ENCODE measurements around the gene SH3BP1.
"Not testable (repeated sequence)": the region's sequence is repeated elsewhere in the genome, so short reads cannot be mapped to it uniquely, and the experiment has no call there.

The SH3BP1 gene

DNA sequence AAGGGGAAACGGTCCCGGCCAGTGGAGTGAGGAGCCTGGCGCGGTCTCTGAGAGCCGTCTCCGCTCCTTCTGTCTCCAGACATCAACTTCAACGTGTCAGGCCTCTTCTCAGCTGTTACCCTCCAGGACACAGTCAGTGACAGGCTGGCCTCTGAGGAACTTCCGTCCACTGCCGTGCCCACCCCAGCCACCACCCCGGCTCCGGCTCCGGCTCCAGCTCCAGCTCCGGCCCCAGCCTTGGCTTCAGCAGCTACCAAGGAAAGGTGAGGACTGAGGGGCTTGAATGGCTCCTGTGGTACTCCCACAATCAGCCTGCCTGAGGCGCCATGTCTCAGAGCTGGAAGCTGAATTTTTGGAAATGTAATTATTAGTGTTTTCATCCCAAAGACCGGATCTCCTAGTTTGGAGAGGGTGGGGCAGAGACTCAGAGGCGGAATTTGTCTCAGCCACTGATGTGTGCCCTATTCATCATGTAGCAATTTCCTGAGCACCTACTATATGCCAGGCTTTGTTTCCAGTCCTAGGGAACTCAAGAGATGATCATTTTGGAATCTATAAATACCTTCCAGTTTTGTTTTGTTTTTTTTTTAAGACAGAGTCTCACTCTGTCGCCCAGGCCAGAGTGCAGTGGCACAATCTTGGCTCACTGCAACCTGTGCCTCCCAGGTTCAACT is 11.1 kb downstream of the SH3BP1 start:
- no peak overlapping the region for H3K27ac ChIP-seq (ENCODE audit: low read length, poor library complexity, severe bottlenecking)
- peaks cover 33% of the 10 kb centered on the region for H3K79me1 ChIP-seq (replicated peaks; ENCODE audit: low read length, poor library complexity, severe bottlenecking)
- H4K8ac ChIP-seq (ENCODE audit: low read length) = no peak overlapping the region
- H3K36me3 ChIP-seq (ENCODE audit: control insufficient read depth in 1 of 2, insufficient read depth in 2 of 2, low read depth in 1 of 2, low read length in 2 of 2) = peaks cover 42 to 91% of the 10 kb centered on the region in 2 experiments
- H2BK12ac ChIP-seq (ENCODE audit: low read length in 2 of 2) = no peak overlapping the region
- no peak overlapping the region for H2BK15ac ChIP-seq (ENCODE audit: low read depth, poor library complexity, severe bottlenecking)
- H4K91ac ChIP-seq (ENCODE audit: low read length) = no peak overlapping the region
- no peak overlapping the region for H2AK5ac ChIP-seq (ENCODE audit: low read length, severe bottlenecking)
- no peak overlapping the region for H2AFZ ChIP-seq (ENCODE audit: low read depth, low read length)
- H3K23ac ChIP-seq (ENCODE audit: low read length in 2 of 2) = no peak overlapping the region
- H3K9ac ChIP-seq (ENCODE audit: low read length) = no peak overlapping the region
- no peak for DNase-seq
- no peak overlapping the region for H3K4me2 ChIP-seq (ENCODE audit: low read length, poor library complexity, severe bottlenecking)
- no peak overlapping the region for H3K4me3 ChIP-seq (ENCODE audit: insufficient read depth in 1 of 2, low read depth in 1 of 2, low read length in 2 of 2)
- no peak overlapping the region for H3K18ac ChIP-seq (ENCODE audit: low read depth in 1 of 2, low read length in 2 of 2)
- no peaks in the 10 kb centered on the region for H3K27me3 ChIP-seq (ENCODE audit: control insufficient read depth in 1 of 2, insufficient read depth in 1 of 2, low read length in 2 of 2)
- no peaks in the 10 kb centered on the region for H3K9me3 ChIP-seq (ENCODE audit: control insufficient read depth, low read length)
- no peak overlapping the region for H2BK5ac ChIP-seq (ENCODE audit: low read depth, low read length, poor library complexity, severe bottlenecking)
- 98% methylated on average over 14 of the region's 17 CpGs for WGBS
- peaks cover 3% of the 10 kb centered on the region for H3K4me1 ChIP-seq (ENCODE audit: control insufficient read depth, insufficient read depth, low read depth, low read length)
- H2BK120ac ChIP-seq (ENCODE audit: low read depth, low read length) = no peak overlapping the region
- no peak overlapping the region for H3K4ac ChIP-seq (ENCODE audit: low read depth in 1 of 2, low read length in 2 of 2)
- H3K14ac ChIP-seq (ENCODE audit: low read length in 2 of 2) = no peak overlapping the region

- H3K4ac ChIP-seq (ENCODE audit: low read depth in 1 of 2, low read length in 2 of 2) = no peak overlapping the region
- H3K18ac ChIP-seq (ENCODE audit: low read depth in 1 of 2, low read length in 2 of 2) = no peak overlapping the region
- 94% methylated on average over 13 of the region's 14 CpGs for WGBS
- no peak overlapping the region for H4K91ac ChIP-seq (ENCODE audit: low read length)
- H4K8ac ChIP-seq (ENCODE audit: low read length) = no peak overlapping the region
- no peak overlapping the region for H3K4me2 ChIP-seq (ENCODE audit: low read length, poor library complexity, severe bottlenecking)
- no peak overlapping the region for H2AFZ ChIP-seq (ENCODE audit: low read depth, low read length)
- DNase-seq = no peak
- H3K27ac ChIP-seq (ENCODE audit: low read length, poor library complexity, severe bottlenecking) = no peak overlapping the region
- H3K4me3 ChIP-seq (ENCODE audit: insufficient read depth in 1 of 2, low read depth in 1 of 2, low read length in 2 of 2) = no peak overlapping the region
- no peak overlapping the region for H2BK120ac ChIP-seq (ENCODE audit: low read depth, low read length)
- H3K79me1 ChIP-seq (replicated peaks; ENCODE audit: low read length, poor library complexity, severe bottlenecking) = peaks cover 13% of the 10 kb centered on the region
- H3K14ac ChIP-seq (ENCODE audit: low read length in 2 of 2) = no peak overlapping the region
- H2BK15ac ChIP-seq (ENCODE audit: low read depth, poor library complexity, severe bottlenecking) = no peak overlapping the region
- no peak overlapping the region for H2BK5ac ChIP-seq (ENCODE audit: low read depth, low read length, poor library complexity, severe bottlenecking)
- no peaks in the 10 kb centered on the region for H3K27me3 ChIP-seq (ENCODE audit: control insufficient read depth in 1 of 2, insufficient read depth in 1 of 2, low read length in 2 of 2)
- H3K36me3 ChIP-seq (ENCODE audit: control insufficient read depth in 1 of 2, insufficient read depth in 2 of 2, low read depth in 1 of 2, low read length in 2 of 2) = peaks cover 28 to 59% of the 10 kb centered on the region in 2 experiments
- no peak overlapping the region for H2AK5ac ChIP-seq (ENCODE audit: low read length, severe bottlenecking)
- H3K23ac ChIP-seq (ENCODE audit: low read length in 2 of 2) = no peak overlapping the region
- peaks cover 12% of the 10 kb centered on the region for H3K4me1 ChIP-seq (ENCODE audit: control insufficient read depth, insufficient read depth, low read depth, low read length)
- no peaks in the 10 kb centered on the region for H3K9me3 ChIP-seq (ENCODE audit: control insufficient read depth, low read length)
- no peak overlapping the region for H3K9ac ChIP-seq (ENCODE audit: low read length)
- H2BK12ac ChIP-seq (ENCODE audit: low read length in 2 of 2) = no peak overlapping the region
These were observed 15.2 kb downstream of the SH3BP1 start for GRCh38 chr22:37654563-37655251.

- Histone ChIP-seq H3K4me2 (ENCODE audit: low read length, poor library complexity, severe bottlenecking) (no peak overlapping the region), H3K9me3 (ENCODE audit: control insufficient read depth, low read length) (no peaks in the 10 kb centered on the region), H3K9ac (ENCODE audit: low read length) (no peak overlapping the region), H3K79me1 (replicated peaks; ENCODE audit: low read length, poor library complexity, severe bottlenecking) (peaks cover 12% of the 10 kb centered on the region), H4K8ac (ENCODE audit: low read length) (no peak overlapping the region), H2BK5ac (ENCODE audit: low read depth, low read length, poor library complexity, severe bottlenecking) (no peak overlapping the region), H3K4me1 (ENCODE audit: control insufficient read depth, insufficient read depth, low read depth, low read length) (peaks cover 16% of the 10 kb centered on the region), H2BK120ac (ENCODE audit: low read depth, low read length) (no peak overlapping the region), H2AFZ (ENCODE audit: low read depth, low read length) (no peak overlapping the region), H3K4ac (ENCODE audit: low read depth in 1 of 2, low read length in 2 of 2) (no peak overlapping the region), H3K27ac (ENCODE audit: low read length, poor library complexity, severe bottlenecking) (no peak overlapping the region), H3K14ac (ENCODE audit: low read length in 2 of 2) (no peak overlapping the region), H3K27me3 (ENCODE audit: control insufficient read depth in 1 of 2, insufficient read depth in 1 of 2, low read length in 2 of 2) (no peaks in the 10 kb centered on the region), H3K4me3 (ENCODE audit: insufficient read depth in 1 of 2, low read depth in 1 of 2, low read length in 2 of 2) (no peak overlapping the region), H4K91ac (ENCODE audit: low read length) (no peak overlapping the region), H3K36me3 (ENCODE audit: control insufficient read depth in 1 of 2, insufficient read depth in 2 of 2, low read depth in 1 of 2, low read length in 2 of 2) (peaks cover 23 to 56% of the 10 kb centered on the region in 2 experiments), H3K18ac (ENCODE audit: low read depth in 1 of 2, low read length in 2 of 2) (no peak overlapping the region), H2BK15ac (ENCODE audit: low read depth, poor library complexity, severe bottlenecking) (no peak overlapping the region), H2AK5ac (ENCODE audit: low read length, severe bottlenecking) (no peak overlapping the region), H2BK12ac (ENCODE audit: low read length in 2 of 2) (no peak overlapping the region), H3K23ac (ENCODE audit: low read length in 2 of 2) (no peak overlapping the region)
- WGBS = 97% methylated on average over 12 of the region's 17 CpGs
- no peak for DNase-seq
These were observed 15.7 kb downstream of the SH3BP1 start for GRCh38 chr22:37655252-37655563.

DNA sequence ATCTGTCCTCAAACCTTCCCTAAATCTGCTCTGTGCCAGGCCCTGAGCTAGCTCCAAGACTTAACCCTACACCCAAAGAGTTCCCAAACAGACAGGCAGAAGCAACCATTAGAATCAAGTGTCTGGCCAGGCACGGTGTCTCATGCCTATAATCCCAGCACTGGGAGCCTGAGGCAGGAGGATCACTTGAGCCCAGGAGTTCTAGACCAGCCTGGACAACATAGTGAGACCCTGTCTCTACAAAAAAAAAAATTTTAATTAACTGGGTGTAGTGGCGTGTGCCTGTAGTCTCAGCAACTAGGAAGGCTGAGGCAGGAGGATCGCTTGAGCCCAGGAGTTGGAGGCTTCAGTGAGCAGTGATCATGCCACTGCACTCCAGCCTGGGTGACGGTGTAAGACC is 17.1 kb downstream of the SH3BP1 start:
- not testable (repeated sequence) for H2BK12ac ChIP-seq (ENCODE audit: low read length in 2 of 2); H3K14ac ChIP-seq (ENCODE audit: low read length in 2 of 2); H3K9ac ChIP-seq (ENCODE audit: low read length); H3K18ac ChIP-seq (ENCODE audit: low read depth in 1 of 2, low read length in 2 of 2); H2BK15ac ChIP-seq (ENCODE audit: low read depth, poor library complexity, severe bottlenecking); H2AK5ac ChIP-seq (ENCODE audit: low read length, severe bottlenecking); H2BK120ac ChIP-seq (ENCODE audit: low read depth, low read length); H2BK5ac ChIP-seq (ENCODE audit: low read depth, low read length, poor library complexity, severe bottlenecking); H3K4ac ChIP-seq (ENCODE audit: low read depth in 1 of 2, low read length in 2 of 2); H4K8ac ChIP-seq (ENCODE audit: low read length); H2AFZ ChIP-seq (ENCODE audit: low read depth, low read length); H3K4me3 ChIP-seq (ENCODE audit: insufficient read depth in 1 of 2, low read depth in 1 of 2, low read length in 2 of 2); H3K27me3 ChIP-seq (ENCODE audit: control insufficient read depth in 1 of 2, insufficient read depth in 1 of 2, low read length in 2 of 2); H3K4me2 ChIP-seq (ENCODE audit: low read length, poor library complexity, severe bottlenecking); H3K9me3 ChIP-seq (ENCODE audit: control insufficient read depth, low read length); H3K27ac ChIP-seq (ENCODE audit: low read length, poor library complexity, severe bottlenecking); H3K23ac ChIP-seq (ENCODE audit: low read length in 2 of 2); H4K91ac ChIP-seq (ENCODE audit: low read length); DNase-seq
- Histone ChIP-seq H3K79me1 (replicated peaks; ENCODE audit: low read length, poor library complexity, severe bottlenecking) (peaks cover 12% of the 10 kb centered on the region), H3K4me1 (ENCODE audit: control insufficient read depth, insufficient read depth, low read depth, low read length) (peaks cover 27% of the 10 kb centered on the region), H3K36me3 (ENCODE audit: control insufficient read depth in 1 of 2, insufficient read depth in 2 of 2, low read depth in 1 of 2, low read length in 2 of 2) (peaks cover 10 to 44% of the 10 kb centered on the region in 2 experiments)
- WGBS = over 99% methylated on average over 4 of the region's 4 CpGs
